Testis (tissue), 3 donors: ENCODE data around the gene CCDC57. TPM values are rescaled to one million over a fixed set of nuclear protein-coding genes. Genes with fewer than 3 reads are reported as not detected.
"Not testable (repeated sequence)": the region's sequence is repeated elsewhere in the genome, so short reads cannot be mapped to it uniquely, and the experiment has no call there.

Experiments used
- DNase-seq: peaks from one replicate; pipeline ENCODE4 v3.0.0-alpha.2; 2019
- H3K27ac ChIP-seq, 2 donors: fragments of 200-600 bp; sonication (generic); one replicate each; pipeline ENCODE4 v1.5.1; 2019
- H3K27me3 ChIP-seq: fragments of 200-600 bp; sonication (generic); one replicate; pipeline ENCODE4 v1.5.1; 2019
- H3K36me3 ChIP-seq: fragments of 200-600 bp; sonication (generic); one replicate; pipeline ENCODE4 v1.5.1; 2017; ENCODE audit warnings: low read depth; ENCODE audit errors: missing control alignments
- H3K4me1 ChIP-seq: fragments of 200-600 bp; sonication (generic); one replicate; pipeline ENCODE4 v1.5.1; 2019
- H3K4me3 ChIP-seq, 2 donors: fragments of 200-600 bp; sonication (generic); one replicate each; pipeline ENCODE4 v1.5.1; 2017 to 2019
- H3K9me3 ChIP-seq: fragments of 200-600 bp; sonication (generic); one replicate; pipeline ENCODE4 v1.5.1; 2017
- POLR2A ChIP-seq: fragments of 450-650 bp; IDR thresholded peaks from one replicate; pipeline ENCODE4 v1.6.1; 2017; ENCODE audit warnings: antibody characterized with exemption, mild to moderate bottlenecking, moderate library complexity
- WGBS, 2 donors: methylation state at CpG; one replicate each; pipeline ENCODE4 v1.1.5; 2018; 5-methylcytosine and 5-hydroxymethylcytosine counted together
- intact Hi-C: fragments of 100-400 bp; cut with DNase I; formaldehyde crosslinking; loops from one replicate; pipeline ENCODE4 v1.15.1; 2023; ENCODE audit warnings: low total_unique reads
- polyA plus RNA-seq: library from polyadenylated mRNA; stranded (reverse); fragments of 350-450 nt; fragmentation: Illumina TruSeq; extraction: RNeasy Lipid Tissue Mini Kit (QIAGEN cat#74804); gene quantifications from one replicate; pipeline ENCODE4 v1.2.3, GENCODE V29; 2014; ENCODE audit warnings: low read depth, low replicate concordance; ENCODE audit not compliant: insufficient read depth
- total RNA-seq, 2 donors: library from RNA; depleted of rRNA; stranded (reverse); fragments of >200 nt; gene quantifications; one replicate each; pipeline ENCODE4 v1.2.3, GENCODE V29; 2016
- TF ChIP-seq, protein P1 (sequence below), 3 experiments: fragments of 450-650 bp in 2 of 3; fragments of 200-600 bp in 1 of 3; sonication (generic) in 1 of 3; IDR thresholded peaks; one replicate each; pipeline ENCODE4 v1.5.1; 2016 to 2019; ENCODE audit warnings: antibody characterized with exemption in 3 of 3, mild to moderate bottlenecking in 2 of 3, moderate library complexity in 1 of 3

Gene CCDC57
- total and polyA plus RNA-seq, 3 donors from 2014 or later = 61.3 to 111 (median 71.8) TPM

DNA sequence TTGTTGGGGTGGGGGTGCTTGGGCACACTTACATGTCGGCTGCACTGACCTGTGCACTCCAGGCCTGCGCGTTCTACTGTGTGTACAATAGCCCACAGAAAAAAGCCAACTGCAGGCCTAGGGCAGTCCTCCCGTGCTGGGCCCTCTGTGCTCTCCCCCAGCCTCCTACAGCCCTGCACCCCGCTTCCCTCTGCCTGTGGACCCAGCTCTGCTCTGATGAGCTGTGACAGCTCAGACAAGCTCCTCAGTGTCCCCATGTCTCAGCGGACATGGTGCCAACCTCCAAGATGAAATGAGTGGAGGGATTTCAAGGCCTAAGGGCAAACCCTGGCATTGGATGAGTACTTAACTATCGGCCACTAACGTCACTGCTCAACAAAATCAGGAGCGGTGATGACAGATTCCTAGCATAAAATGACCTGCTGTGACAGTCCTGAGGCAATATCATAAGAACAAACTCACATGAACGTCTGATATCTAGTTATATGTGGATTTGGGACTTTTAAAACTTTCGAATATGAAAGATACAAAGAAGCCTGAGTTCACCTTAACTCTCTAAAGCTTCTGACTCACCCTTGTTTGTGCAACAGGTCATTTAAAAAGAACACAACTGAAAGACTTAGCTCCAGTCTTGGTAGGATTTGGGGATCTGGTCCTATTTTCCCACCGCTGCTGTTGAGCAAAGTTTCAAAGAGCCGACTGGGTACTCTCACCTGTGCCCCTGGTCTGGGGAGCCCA lies 34.7 kb downstream of the CCDC57 start:
- Histone ChIP-seq H3K36me3 (peaks cover 3% of the 10 kb centered on the region), H3K27me3 (no peaks in the 10 kb centered on the region), H3K4me3 (no peak overlapping the region), H3K9me3 (no peaks in the 10 kb centered on the region), H3K27ac (no peak overlapping the region), H3K4me1 (peaks cover 10% of the 10 kb centered on the region)
- intact Hi-C loops = no loop called here
- TF ChIP-seq, protein P1, sequence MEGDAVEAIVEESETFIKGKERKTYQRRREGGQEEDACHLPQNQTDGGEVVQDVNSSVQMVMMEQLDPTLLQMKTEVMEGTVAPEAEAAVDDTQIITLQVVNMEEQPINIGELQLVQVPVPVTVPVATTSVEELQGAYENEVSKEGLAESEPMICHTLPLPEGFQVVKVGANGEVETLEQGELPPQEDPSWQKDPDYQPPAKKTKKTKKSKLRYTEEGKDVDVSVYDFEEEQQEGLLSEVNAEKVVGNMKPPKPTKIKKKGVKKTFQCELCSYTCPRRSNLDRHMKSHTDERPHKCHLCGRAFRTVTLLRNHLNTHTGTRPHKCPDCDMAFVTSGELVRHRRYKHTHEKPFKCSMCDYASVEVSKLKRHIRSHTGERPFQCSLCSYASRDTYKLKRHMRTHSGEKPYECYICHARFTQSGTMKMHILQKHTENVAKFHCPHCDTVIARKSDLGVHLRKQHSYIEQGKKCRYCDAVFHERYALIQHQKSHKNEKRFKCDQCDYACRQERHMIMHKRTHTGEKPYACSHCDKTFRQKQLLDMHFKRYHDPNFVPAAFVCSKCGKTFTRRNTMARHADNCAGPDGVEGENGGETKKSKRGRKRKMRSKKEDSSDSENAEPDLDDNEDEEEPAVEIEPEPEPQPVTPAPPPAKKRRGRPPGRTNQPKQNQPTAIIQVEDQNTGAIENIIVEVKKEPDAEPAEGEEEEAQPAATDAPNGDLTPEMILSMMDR (IDR thresholded peaks at IDR 0.05) = no peak
- TF ChIP-seq POLR2A = no peak
- DNase-seq = no peak
- 94% methylated on average over 11 to 13 of the region's 13 CpGs for WGBS, 2 donors

DNA sequence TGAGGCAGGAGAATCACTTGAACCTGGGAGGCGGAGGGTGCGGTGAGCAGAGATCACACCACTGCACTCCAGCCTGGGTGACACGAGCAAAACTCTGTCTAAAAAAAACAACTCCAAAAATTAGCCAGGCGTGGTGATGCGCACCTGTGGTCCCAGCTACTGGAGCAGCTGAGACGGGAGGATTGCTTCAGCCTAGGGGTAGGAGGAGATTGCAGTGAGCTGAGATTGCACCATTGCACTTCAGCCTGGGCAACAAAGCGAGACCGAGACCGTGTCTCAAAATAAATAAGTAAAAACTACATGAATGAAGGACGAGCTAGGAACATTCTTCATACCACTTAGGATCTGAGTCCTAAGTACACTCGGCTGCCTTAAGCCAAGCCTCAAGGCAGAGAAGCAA lies 35.4 kb downstream of the CCDC57 start:
- H3K9me3 ChIP-seq = no peaks in the 10 kb centered on the region
- H3K4me3 ChIP-seq = no peak overlapping the region
- H3K4me1 ChIP-seq = peaks cover 10% of the 10 kb centered on the region
- H3K27me3 ChIP-seq = no peaks in the 10 kb centered on the region
- WGBS, 2 donors = 92% methylated on average over 11 of the region's 11 CpGs
- peaks cover 3% of the 10 kb centered on the region for H3K36me3 ChIP-seq
- no peak for TF ChIP-seq POLR2A
- TF ChIP-seq, protein P1 (IDR thresholded peaks at IDR 0.05) = no peak
- no peak for DNase-seq
- intact Hi-C loops = no loop called here
- no peak overlapping the region for H3K27ac ChIP-seq

DNA sequence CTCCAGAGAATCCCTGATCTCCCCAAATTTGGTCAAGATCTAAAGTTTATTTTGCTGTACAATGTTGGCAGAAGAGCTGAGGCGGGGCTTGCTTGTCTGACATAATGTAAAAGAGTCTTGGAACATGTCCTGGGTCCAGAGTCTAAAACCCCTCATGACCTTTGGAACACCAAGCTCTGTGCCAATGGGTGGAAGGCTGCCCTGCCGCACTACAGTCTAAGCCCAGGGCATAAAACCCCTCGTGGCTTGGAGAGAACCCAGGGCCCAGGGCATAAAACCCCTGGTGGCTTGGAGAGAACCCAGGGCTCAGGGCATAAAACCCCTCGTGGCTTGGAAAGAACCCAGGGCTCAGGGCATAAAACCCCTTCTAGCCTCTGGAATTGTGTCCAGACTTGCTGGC lies 36.7 kb downstream of the CCDC57 start:
- H3K9me3 ChIP-seq = no peaks in the 10 kb centered on the region
- peaks cover 10% of the 10 kb centered on the region for H3K4me1 ChIP-seq
- H3K27me3 ChIP-seq = no peaks in the 10 kb centered on the region
- peaks cover 3% of the 10 kb centered on the region for H3K36me3 ChIP-seq
- intact Hi-C loops = no loop called here
- H3K27ac ChIP-seq = no peak overlapping the region
- WGBS, 2 donors = 80 to 95% methylated on average over 4 of the region's 4 CpGs
- no peak overlapping the region for H3K4me3 ChIP-seq
- no peak for TF ChIP-seq POLR2A
- TF ChIP-seq, protein P1 (IDR thresholded peaks at IDR 0.05) = no peak
- no peak for DNase-seq

DNA sequence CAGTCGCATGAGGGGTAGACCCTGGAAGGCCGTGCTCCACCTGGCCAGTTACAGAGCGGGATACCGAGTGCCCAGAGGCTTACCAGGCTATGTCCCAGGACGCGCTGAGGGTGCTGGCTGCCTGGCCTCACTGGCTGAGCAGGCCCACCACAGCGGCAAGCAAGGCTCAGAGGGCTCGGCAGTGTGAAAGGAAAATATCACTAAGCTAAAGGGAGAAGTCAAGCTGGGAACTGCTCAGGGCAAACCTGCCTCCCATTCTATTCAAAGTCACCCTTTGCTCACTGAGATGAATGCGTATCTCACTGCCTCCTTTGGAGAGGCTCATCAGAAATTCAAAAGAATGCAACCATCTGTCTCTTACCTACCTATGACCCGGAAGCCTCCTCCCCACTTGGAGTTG lies 37.4 kb downstream of the CCDC57 start:
- no peak overlapping the region for H3K27ac ChIP-seq
- no peaks in the 10 kb centered on the region for H3K9me3 ChIP-seq
- H3K36me3 ChIP-seq = peaks cover 3% of the 10 kb centered on the region
- no peak for DNase-seq
- WGBS, 2 donors = 87 to 92% methylated on average over 10 of the region's 10 CpGs
- H3K4me1 ChIP-seq = peaks cover 10% of the 10 kb centered on the region
- no peak overlapping the region for H3K4me3 ChIP-seq
- H3K27me3 ChIP-seq = no peaks in the 10 kb centered on the region
- TF ChIP-seq, protein P1 (IDR thresholded peaks at IDR 0.05) = no peak
- TF ChIP-seq POLR2A = no peak
- intact Hi-C loops = no loop called here

DNA sequence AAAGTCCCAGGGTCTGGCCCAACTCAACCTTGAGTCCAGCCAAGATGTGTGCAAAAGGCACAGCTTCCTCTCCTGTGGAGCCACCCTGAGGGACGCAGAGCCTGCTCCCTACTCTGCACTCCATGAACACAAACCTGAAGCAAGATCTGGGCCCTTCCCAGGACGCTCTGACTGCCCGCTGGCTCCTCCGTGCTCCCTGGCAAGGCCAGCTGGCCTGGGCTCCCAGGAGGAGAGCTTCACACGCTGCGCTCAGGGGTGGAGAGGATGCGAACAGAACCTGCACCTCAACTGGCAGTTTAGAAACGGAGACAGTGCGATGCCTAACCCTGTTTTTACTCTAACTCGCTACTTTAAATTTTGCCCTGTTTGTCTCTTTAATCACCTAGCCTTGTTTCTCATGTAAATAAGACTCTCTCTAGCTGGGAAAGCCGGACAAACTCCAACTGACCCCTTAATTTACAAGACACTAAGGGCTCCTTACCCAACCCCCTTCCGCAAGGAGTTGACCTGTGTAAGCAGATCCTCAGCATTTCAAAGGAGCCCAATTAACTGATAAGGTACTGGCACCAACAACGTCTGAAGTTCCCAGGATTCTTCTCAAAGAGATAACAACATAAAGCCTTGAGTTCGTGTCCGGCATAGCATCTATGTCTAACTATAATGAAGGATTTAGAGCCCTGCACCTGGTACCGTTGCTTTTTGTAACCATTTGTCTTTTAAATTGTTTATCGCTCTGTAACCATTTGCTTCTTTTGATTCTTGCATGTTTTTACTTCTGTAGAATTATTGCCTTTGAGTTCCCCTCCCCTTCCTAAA lies 38.4 kb downstream of the CCDC57 start:
- intact Hi-C loops, DNase-seq, H3K4me1 ChIP-seq, H3K4me3 ChIP-seq, H3K27me3 ChIP-seq, H3K36me3 ChIP-seq, H3K9me3 ChIP-seq, H3K27ac ChIP-seq: not testable (repeated sequence)
- WGBS, 2 donors = 76 to 80% methylated on average over 17 of the region's 17 CpGs
